ENCODE data around the gene ARHGAP44.

DNA sequence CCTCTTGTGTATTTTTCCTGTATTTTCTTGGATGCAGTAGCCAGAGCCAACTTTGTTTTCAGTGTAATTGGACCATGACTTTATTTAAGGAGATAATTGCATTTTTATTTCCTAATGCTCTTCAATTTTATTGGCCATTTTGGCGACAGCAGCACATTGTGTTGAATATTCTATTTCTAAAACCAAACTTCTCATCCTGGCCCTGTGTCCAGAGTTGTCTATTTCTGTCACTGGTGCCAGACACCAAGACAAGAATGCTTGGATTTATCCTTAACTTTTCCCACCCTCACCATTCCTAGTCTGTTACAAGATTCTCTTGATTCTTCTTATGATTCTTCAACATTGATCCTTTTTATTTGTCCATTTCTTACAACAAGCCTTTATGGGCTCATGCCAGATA is 37.1 kb downstream of the ARHGAP44 start:
- TF ChIP-seq CEBPB (IDR thresholded peaks at IDR 0.05; ENCODE audit: low read depth, low read length): no peak
- TF ChIP-seq, protein P1, sequence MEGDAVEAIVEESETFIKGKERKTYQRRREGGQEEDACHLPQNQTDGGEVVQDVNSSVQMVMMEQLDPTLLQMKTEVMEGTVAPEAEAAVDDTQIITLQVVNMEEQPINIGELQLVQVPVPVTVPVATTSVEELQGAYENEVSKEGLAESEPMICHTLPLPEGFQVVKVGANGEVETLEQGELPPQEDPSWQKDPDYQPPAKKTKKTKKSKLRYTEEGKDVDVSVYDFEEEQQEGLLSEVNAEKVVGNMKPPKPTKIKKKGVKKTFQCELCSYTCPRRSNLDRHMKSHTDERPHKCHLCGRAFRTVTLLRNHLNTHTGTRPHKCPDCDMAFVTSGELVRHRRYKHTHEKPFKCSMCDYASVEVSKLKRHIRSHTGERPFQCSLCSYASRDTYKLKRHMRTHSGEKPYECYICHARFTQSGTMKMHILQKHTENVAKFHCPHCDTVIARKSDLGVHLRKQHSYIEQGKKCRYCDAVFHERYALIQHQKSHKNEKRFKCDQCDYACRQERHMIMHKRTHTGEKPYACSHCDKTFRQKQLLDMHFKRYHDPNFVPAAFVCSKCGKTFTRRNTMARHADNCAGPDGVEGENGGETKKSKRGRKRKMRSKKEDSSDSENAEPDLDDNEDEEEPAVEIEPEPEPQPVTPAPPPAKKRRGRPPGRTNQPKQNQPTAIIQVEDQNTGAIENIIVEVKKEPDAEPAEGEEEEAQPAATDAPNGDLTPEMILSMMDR (IDR thresholded peaks at IDR 0.05; ENCODE audit: control extremely low read depth in 1 of 3, insufficient read depth in 1 of 3, low read depth in 1 of 3, low read length in 3 of 3): no peak
- no peak for TF ChIP-seq SIX5 (IDR thresholded peaks at IDR 0.05; ENCODE audit: low read depth, low read length)

All from H1 (cell line).